ENCODE results near the gene MEN1. TPM values are rescaled to one million over a fixed set of nuclear protein-coding genes. Genes with fewer than 3 reads are reported as not detected.

Gene MEN1
- total and polyA plus RNA-seq, 7 donors, result 6.8 to 26.1 (median 9.4) TPM

DNA sequence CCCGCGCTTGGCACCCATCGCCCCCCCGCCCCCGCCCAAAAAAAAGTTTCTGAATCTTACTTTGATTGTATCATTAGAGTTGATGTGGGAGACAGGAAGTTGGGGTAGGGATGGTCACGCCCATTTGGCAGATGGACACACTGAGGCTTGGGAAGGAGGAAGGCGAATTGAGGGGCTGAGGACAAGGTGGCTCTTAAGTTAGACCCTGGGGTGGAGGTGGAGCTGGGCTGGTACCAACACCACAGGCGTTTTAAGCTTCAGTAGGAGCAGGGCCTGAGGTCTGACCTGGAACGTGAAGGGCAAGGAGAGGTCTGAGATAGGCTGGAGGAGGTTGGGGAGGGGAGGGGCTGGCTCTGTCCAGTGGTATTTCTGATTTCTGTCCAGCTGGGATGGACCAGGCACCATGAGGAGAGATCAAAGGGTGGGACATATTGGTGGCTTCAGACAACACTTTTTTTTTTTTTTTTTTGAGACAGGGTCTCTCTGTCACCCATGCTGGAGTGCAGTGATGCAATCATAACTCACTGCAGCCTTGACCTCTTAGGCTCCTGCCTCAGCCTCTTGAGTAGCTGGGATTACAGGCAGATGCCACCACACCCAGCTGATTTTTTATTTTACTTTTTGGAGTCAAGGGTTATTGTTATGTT lies 34.9 kb upstream of the MEN1 start:
- peaks cover 0 to 10% (median 0%) of the 10 kb centered on the region in 3 donors for H3K27me3 ChIP-seq
- TF ChIP-seq, protein P1, sequence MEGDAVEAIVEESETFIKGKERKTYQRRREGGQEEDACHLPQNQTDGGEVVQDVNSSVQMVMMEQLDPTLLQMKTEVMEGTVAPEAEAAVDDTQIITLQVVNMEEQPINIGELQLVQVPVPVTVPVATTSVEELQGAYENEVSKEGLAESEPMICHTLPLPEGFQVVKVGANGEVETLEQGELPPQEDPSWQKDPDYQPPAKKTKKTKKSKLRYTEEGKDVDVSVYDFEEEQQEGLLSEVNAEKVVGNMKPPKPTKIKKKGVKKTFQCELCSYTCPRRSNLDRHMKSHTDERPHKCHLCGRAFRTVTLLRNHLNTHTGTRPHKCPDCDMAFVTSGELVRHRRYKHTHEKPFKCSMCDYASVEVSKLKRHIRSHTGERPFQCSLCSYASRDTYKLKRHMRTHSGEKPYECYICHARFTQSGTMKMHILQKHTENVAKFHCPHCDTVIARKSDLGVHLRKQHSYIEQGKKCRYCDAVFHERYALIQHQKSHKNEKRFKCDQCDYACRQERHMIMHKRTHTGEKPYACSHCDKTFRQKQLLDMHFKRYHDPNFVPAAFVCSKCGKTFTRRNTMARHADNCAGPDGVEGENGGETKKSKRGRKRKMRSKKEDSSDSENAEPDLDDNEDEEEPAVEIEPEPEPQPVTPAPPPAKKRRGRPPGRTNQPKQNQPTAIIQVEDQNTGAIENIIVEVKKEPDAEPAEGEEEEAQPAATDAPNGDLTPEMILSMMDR (IDR thresholded peaks at IDR 0.05), result no peak
- TF ChIP-seq EP300 (IDR thresholded peaks at IDR 0.05) (no peak), POLR2A (IDR thresholded peaks at IDR 0.05) (no peak), POLR2AphosphoS5 (IDR thresholded peaks at IDR 0.05) (no peak)
- H3K27ac ChIP-seq, result peak overlapping the region in 1 of 4 donors; percentile 53
- H3K4me1 ChIP-seq, result peaks cover 0 to 33% (median 23%) of the 10 kb centered on the region in 4 donors
- WGBS, 2 donors, result 14 to 25% methylated on average over 9 of the region's 9 CpGs
- DNase-seq, result no peak
- H3K36me3 ChIP-seq, result no peaks in the 10 kb centered on the region
- no peaks in the 10 kb centered on the region for H3K9me3 ChIP-seq
- intact Hi-C loops (cut with DNase I), result loop anchor here (10.0 kb wide), 1 partner anchor 270 kb away; the partner anchor contains the start of genes TM7SF2 and ZNHIT2
- peak overlapping the region in 3 of 4 donors; percentile 33 to 56 (median 39) for H3K4me3 ChIP-seq

DNA sequence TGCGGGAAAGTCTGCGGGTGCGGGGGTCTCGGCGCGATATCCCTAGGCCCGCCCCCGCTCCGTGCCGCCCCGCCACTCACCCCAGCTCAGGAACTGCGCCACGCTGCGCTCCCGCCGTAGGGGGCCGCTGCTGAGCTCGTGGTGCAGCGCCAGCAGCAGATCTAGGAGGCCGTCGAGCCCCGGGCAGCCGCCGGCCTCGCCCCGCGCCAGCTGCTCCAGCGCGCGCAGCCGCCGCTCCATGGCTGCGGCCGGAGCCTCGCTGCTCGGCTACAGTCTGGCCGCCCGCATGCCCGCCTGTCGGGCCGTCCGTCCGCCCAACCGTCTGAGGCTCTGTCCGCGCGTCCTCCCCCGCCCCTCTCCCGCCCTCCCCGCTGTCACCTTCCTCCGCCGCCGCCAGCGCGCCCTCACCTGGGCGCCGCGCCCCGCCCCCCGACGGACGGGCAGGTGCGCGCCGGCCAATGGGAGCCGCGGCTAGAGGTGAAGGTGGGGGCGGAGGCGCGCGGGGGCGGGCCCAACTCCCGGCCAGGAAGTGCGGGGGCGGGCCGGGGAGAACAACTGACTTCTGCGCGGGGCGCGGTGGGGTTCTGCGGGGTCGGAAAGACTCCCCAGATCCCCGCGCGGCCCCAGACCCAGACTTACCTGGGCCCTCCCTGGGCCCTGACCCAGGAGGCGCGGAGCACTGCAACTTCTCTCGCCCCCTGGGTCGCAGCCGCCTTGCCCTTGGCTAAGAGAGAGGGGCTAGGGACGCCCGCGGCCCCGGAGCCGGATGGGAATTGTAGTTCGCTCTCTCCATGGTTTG lies 34.2 kb upstream of the MEN1 start, which contains the start of gene CDC42BPG:
TSS of gene CDC42BPG (minus strand) at position 324 of the 799 bp plus-strand sequence. CDS start at position 240, 84 bp downstream.
- intact Hi-C loops (cut with DNase I), result loop anchor here (10.0 kb wide), 1 partner anchor 270 kb away; the partner anchor contains the start of genes TM7SF2 and ZNHIT2
- Histone ChIP-seq H3K9me3 (no peaks in the 10 kb centered on the region), H3K27ac (peak within 1 kb of the TSS in 3 of 4 donors; percentile 36 to 53 (median 40)), H3K4me1 (peaks cover 0 to 26% (median 16%) of the 10 kb centered on the region in 4 donors), H3K36me3 (no peaks in the 10 kb centered on the region), H3K27me3 (peaks cover 0 to 10% (median 0%) of the 10 kb centered on the region in 3 donors), H3K4me3 (peak within 1 kb of the TSS in 3 of 4 donors; percentile 33 to 56 (median 39))
- TF ChIP-seq POLR2AphosphoS5 (IDR thresholded peaks at IDR 0.05), result no peak
- TF ChIP-seq, protein P1 (IDR thresholded peaks at IDR 0.05), result peak; percentile 24 to 65 (median 32)
- WGBS, 2 donors, result 1% methylated on average over 95 to 96 of the region's 96 CpGs
- DNase-seq, result no peak

DNA sequence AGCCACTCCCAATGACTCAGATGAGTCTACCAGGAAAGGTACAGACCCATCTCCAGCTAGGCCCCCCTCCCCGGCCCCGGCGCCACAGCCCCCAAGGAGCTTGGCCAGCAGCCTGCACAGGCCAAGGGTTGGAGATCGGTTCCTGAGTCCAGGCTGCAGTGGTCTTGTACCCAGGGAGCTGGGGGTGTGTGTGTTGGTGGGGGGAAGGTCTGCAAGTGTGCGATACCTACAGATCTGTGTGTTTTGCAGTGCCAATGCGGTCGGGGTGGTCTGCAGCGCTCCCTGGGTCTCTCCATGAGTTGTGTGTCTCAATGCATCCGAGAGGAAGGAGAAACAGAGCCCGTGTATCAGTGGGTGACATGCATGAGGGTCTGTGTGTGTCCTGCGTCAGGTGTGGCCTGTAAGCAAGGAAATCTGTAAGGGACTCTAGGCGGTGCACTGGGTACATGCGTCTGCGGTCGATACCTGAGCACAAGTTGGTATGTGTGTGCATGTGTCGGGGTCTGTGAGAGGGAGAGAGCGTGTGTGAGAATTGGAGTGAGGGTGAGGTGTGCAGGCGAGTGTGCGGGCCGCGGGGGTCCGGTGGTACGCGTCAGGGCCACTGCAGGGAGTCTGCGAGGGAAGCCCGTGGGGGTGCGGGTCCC lies 33.5 kb upstream of the MEN1 start:
- H3K27ac ChIP-seq, result peak overlapping the region in 2 of 4 donors; percentile 36 to 53
- peak overlapping the region in 3 of 4 donors; percentile 33 to 56 (median 39) for H3K4me3 ChIP-seq
- no peak for DNase-seq
- peaks cover 0 to 19% (median 9%) of the 10 kb centered on the region in 4 donors for H3K4me1 ChIP-seq
- no peaks in the 10 kb centered on the region for H3K36me3 ChIP-seq
- 13 to 45% methylated on average over 27 of the region's 27 CpGs for WGBS, 2 donors
- H3K9me3 ChIP-seq, result no peaks in the 10 kb centered on the region
- intact Hi-C loops (cut with DNase I), result loop anchor here (10.0 kb wide), 1 partner anchor 271 kb away; the partner anchor contains the start of genes TM7SF2 and ZNHIT2
- peaks cover 0 to 10% (median 0%) of the 10 kb centered on the region in 3 donors for H3K27me3 ChIP-seq
- no peak for TF ChIP-seq POLR2AphosphoS5 (IDR thresholded peaks at IDR 0.05)
- TF ChIP-seq POLR2A (IDR thresholded peaks at IDR 0.05), result no peak
- TF ChIP-seq, protein P1 (IDR thresholded peaks at IDR 0.05), result no peak
- TF ChIP-seq EP300 (IDR thresholded peaks at IDR 0.05), result no peak

GRCh38 chr11:64842851-64843685 lies 32.7 kb upstream of the MEN1 start:
- WGBS, 2 donors, result 17 to 72% methylated on average over 19 of the region's 19 CpGs
- Histone ChIP-seq H3K9me3 (no peaks in the 10 kb centered on the region), H3K4me3 (no peak overlapping the region), H3K4me1 (peaks cover 0 to 17% (median 8%) of the 10 kb centered on the region in 4 donors), H3K36me3 (no peaks in the 10 kb centered on the region), H3K27ac (no peak overlapping the region), H3K27me3 (peaks cover 0 to 10% (median 0%) of the 10 kb centered on the region in 3 donors)
- intact Hi-C loops (cut with DNase I), result loop anchor here (10.0 kb wide), 1 partner anchor 272 kb away; the partner anchor contains the start of genes TM7SF2 and ZNHIT2
- TF ChIP-seq POLR2AphosphoS5 (IDR thresholded peaks at IDR 0.05), result no peak
- TF ChIP-seq, protein P1 (IDR thresholded peaks at IDR 0.05), result no peak
- no peak for TF ChIP-seq POLR2A (IDR thresholded peaks at IDR 0.05)
- TF ChIP-seq EP300 (IDR thresholded peaks at IDR 0.05), result no peak
- DNase-seq, result no peak
